ENCODE measurements around the gene TAF5L.

Gene TAF5L

GRCh38 chr1:229636042-229636441 is 10.1 kb upstream of the TAF5L start:
- H2AFZ ChIP-seq (ENCODE audit: low read depth) = no peak overlapping the region
- TF ChIP-seq, protein P1, sequence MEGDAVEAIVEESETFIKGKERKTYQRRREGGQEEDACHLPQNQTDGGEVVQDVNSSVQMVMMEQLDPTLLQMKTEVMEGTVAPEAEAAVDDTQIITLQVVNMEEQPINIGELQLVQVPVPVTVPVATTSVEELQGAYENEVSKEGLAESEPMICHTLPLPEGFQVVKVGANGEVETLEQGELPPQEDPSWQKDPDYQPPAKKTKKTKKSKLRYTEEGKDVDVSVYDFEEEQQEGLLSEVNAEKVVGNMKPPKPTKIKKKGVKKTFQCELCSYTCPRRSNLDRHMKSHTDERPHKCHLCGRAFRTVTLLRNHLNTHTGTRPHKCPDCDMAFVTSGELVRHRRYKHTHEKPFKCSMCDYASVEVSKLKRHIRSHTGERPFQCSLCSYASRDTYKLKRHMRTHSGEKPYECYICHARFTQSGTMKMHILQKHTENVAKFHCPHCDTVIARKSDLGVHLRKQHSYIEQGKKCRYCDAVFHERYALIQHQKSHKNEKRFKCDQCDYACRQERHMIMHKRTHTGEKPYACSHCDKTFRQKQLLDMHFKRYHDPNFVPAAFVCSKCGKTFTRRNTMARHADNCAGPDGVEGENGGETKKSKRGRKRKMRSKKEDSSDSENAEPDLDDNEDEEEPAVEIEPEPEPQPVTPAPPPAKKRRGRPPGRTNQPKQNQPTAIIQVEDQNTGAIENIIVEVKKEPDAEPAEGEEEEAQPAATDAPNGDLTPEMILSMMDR (conservative IDR thresholded peaks at IDR 0.05; ENCODE audit: low read depth, low read length) = no peak
- no peak overlapping the region for H3K4me2 ChIP-seq
- no peak overlapping the region for H3K4me3 ChIP-seq (IDR thresholded peaks at IDR 0.05; ENCODE audit: insufficient read depth, low read depth, low read length)
- H3K79me2 ChIP-seq (ENCODE audit: insufficient read depth, low read depth) = peaks cover 92% of the 10 kb centered on the region; the same call in 1 of the 2 replicates
- H3K36me3 ChIP-seq (ENCODE audit: insufficient read depth) = peaks cover 31% of the 10 kb centered on the region; the same call in 1 of the 2 replicates
- H3K27me3 ChIP-seq (ENCODE audit: insufficient read depth, low read depth) = no peaks in the 10 kb centered on the region
- peaks cover 4% of the 10 kb centered on the region for H3K4me1 ChIP-seq (ENCODE audit: low read depth, poor library complexity, severe bottlenecking)
- no peak overlapping the region for H3K9ac ChIP-seq
- no peak overlapping the region for H3K27ac ChIP-seq
- H4K20me1 ChIP-seq (ENCODE audit: insufficient read depth) = peaks cover 18% of the 10 kb centered on the region

DNA sequence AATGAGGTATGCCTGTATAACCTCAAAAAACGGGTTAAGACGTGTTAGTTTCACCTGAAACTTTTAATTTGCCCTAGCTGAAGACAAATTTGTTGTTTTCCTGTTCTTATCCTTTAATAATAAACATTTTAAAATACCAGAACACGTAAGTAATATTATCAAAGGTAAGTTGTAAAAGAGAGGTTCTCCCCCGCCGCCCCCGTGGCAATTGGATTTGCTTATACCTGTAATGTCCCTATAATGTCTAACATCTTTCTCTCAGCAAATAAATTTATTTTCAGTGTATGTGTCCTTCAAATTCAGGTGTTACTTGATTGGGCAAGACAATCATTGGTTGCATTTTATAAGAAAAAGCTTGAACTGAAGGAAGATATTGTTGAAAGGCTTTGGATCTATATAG is 6.0 kb upstream of the TAF5L start:
- Histone ChIP-seq H4K20me1 (ENCODE audit: insufficient read depth) (peaks cover 13% of the 10 kb centered on the region), H3K79me2 (ENCODE audit: insufficient read depth, low read depth) (peaks cover 95% of the 10 kb centered on the region), H3K9ac (no peak overlapping the region), H3K36me3 (ENCODE audit: insufficient read depth) (peaks cover 26% of the 10 kb centered on the region; the same call in 1 of the 2 replicates), H3K27ac (no peak overlapping the region), H3K4me2 (no peak overlapping the region), H3K4me3 (IDR thresholded peaks at IDR 0.05; ENCODE audit: insufficient read depth, low read depth, low read length) (no peak overlapping the region), H2AFZ (ENCODE audit: low read depth) (no peak overlapping the region), H3K27me3 (ENCODE audit: insufficient read depth, low read depth) (no peaks in the 10 kb centered on the region), H3K4me1 (ENCODE audit: low read depth, poor library complexity, severe bottlenecking) (peaks cover 31% of the 10 kb centered on the region)
- TF ChIP-seq, protein P1 (conservative IDR thresholded peaks at IDR 0.05; ENCODE audit: low read depth, low read length) = no peak

- Histone ChIP-seq H2AFZ (ENCODE audit: low read depth) (no peak overlapping the region), H3K4me2 (no peak overlapping the region; the same call in 1 of the 2 replicates), H3K9ac (no peak overlapping the region), H3K36me3 (ENCODE audit: insufficient read depth) (peaks cover 20% of the 10 kb centered on the region; the same call in 1 of the 2 replicates), H3K4me1 (ENCODE audit: low read depth, poor library complexity, severe bottlenecking) (peaks cover 31% of the 10 kb centered on the region), H3K27me3 (ENCODE audit: insufficient read depth, low read depth) (no peaks in the 10 kb centered on the region), H3K79me2 (ENCODE audit: insufficient read depth, low read depth) (peaks cover 95% of the 10 kb centered on the region), H3K27ac (no peak overlapping the region), H3K4me3 (IDR thresholded peaks at IDR 0.05; ENCODE audit: insufficient read depth, low read depth, low read length) (no peak overlapping the region), H4K20me1 (ENCODE audit: insufficient read depth) (peaks cover 13% of the 10 kb centered on the region)
- TF ChIP-seq, protein P1 (conservative IDR thresholded peaks at IDR 0.05; ENCODE audit: low read depth, low read length) = no peak
Measured at GRCh38 chr1:229631148-229631547, 5.2 kb upstream of the TAF5L start.

GRCh38 chr1:229629261-229629660 is 3.3 kb upstream of the TAF5L start:
- H4K20me1 ChIP-seq (ENCODE audit: insufficient read depth) = peaks cover 13% of the 10 kb centered on the region
- H2AFZ ChIP-seq (ENCODE audit: low read depth) = no peak overlapping the region
- peaks cover 37% of the 10 kb centered on the region for H3K4me1 ChIP-seq (ENCODE audit: low read depth, poor library complexity, severe bottlenecking)
- no peaks in the 10 kb centered on the region for H3K27me3 ChIP-seq (ENCODE audit: insufficient read depth, low read depth)
- H3K79me2 ChIP-seq (ENCODE audit: insufficient read depth, low read depth) = peaks cover 92% of the 10 kb centered on the region
- H3K4me3 ChIP-seq (IDR thresholded peaks at IDR 0.05; ENCODE audit: insufficient read depth, low read depth, low read length) = no peak overlapping the region
- TF ChIP-seq, protein P1 (conservative IDR thresholded peaks at IDR 0.05; ENCODE audit: low read depth, low read length) = no peak
- H3K4me2 ChIP-seq = no peak overlapping the region
- no peak overlapping the region for H3K27ac ChIP-seq
- no peak overlapping the region for H3K9ac ChIP-seq
- H3K36me3 ChIP-seq (ENCODE audit: insufficient read depth) = peaks cover 14% of the 10 kb centered on the region; the same call in 1 of the 2 replicates
